Gastrocnemius medialis (tissue), 4 donors: ENCODE results near the gene CAMTA1. TPM values are rescaled to one million over a fixed set of nuclear protein-coding genes. Genes with fewer than 3 reads are reported as not detected.

Experiments used
- ATAC-seq, 2 donors: fragments of 150-250 bp; one replicate each; pipeline ENCODE4 v1.9.1; 2016
- DNase-seq, 2 donors: peaks; one replicate each; pipeline ENCODE4 v3.0.0-alpha.2; 2019
- H3K27ac ChIP-seq, 4 donors: fragments of 200-600 bp; sonication (generic); 1 replicate in 1 of 4; 2 replicates in 3 of 4; pipeline ENCODE4 v1.5.1; 2016 to 2018; ENCODE audit warnings: mild to moderate bottlenecking in 2 of 4, moderate library complexity in 1 of 4
- H3K27me3 ChIP-seq, 3 donors: fragments of 200-600 bp; sonication (generic) in 2 of 3; 1 replicate in 1 of 3; 2 replicates in 2 of 3; pipeline versions ENCODE4 v1.5.1 to v1.6.0; 2016 to 2019; ENCODE audit warnings: mild to moderate bottlenecking in 1 of 3, moderate library complexity in 1 of 3
- H3K36me3 ChIP-seq, 2 donors: fragments of 200-600 bp; sonication (generic) in 1 of 2; one replicate each; pipeline ENCODE4 v1.5.1; 2017 to 2018
- H3K4me1 ChIP-seq, 2 donors: fragments of 200-600 bp; sonication (generic) in 1 of 2; one replicate each; pipeline ENCODE4 v1.5.1; 2016 to 2017; ENCODE audit warnings: mild to moderate bottlenecking in 2 of 2
- H3K4me3 ChIP-seq, 4 donors: fragments of 200-600 bp; sonication (generic) in 3 of 4; 1 replicate in 1 of 4; 2 replicates in 3 of 4; pipeline ENCODE4 v1.5.1; 2016 to 2019; ENCODE audit warnings: mild to moderate bottlenecking in 2 of 4
- H3K9me3 ChIP-seq, 3 donors: fragments of 200-600 bp; sonication (generic) in 2 of 3; 1 replicate in 1 of 3; 2 replicates in 2 of 3; pipeline ENCODE4 v1.5.1; 2016 to 2019
- POLR2A ChIP-seq, 2 donors: fragments of 450-650 bp; IDR thresholded peaks; one replicate each; pipeline ENCODE4 v1.6.1; 2017; ENCODE audit warnings: antibody characterized with exemption in 2 of 2, mild to moderate bottlenecking in 2 of 2, moderate library complexity in 2 of 2
- in situ Hi-C, 4 donors: fragments of 200-750 bp; cut with MboI; loops; one replicate each; pipeline versions ENCODE4 v1.15.0 to v1.8.0; 2017; ENCODE audit warnings: low sequenced_read_pairs in 4 of 4
- intact Hi-C: fragments of 100-400 bp; cut with DNase I; formaldehyde crosslinking; loops from one replicate; pipeline ENCODE4 v1.15.1; 2023; ENCODE audit warnings: low total_unique reads
- total RNA-seq, 4 donors: library from RNA; depleted of rRNA; stranded (reverse); fragments of >200 nt; gene quantifications; one replicate each; pipeline versions ENCODE4 v1.1.0 to v1.2.3, GENCODE V29; 2016
- TF ChIP-seq, protein P1 (sequence below), 5 experiments: fragments of 450-650 bp in 3 of 5; fragments of 200-600 bp in 2 of 5; sonication (generic) in 2 of 5; IDR thresholded peaks in 4 of 5; conservative IDR thresholded peaks in 1 of 5; 1 replicate in 4 of 5; 2 replicates in 1 of 5; pipeline ENCODE4 v1.5.1; 2016 to 2019; ENCODE audit warnings: antibody characterized with exemption in 5 of 5, mild to moderate bottlenecking in 3 of 5, moderate library complexity in 3 of 5

CAMTA1 gene
- total RNA-seq, 4 donors from 2014 or later = 60.5 to 113 (median 70.4) TPM

DNA sequence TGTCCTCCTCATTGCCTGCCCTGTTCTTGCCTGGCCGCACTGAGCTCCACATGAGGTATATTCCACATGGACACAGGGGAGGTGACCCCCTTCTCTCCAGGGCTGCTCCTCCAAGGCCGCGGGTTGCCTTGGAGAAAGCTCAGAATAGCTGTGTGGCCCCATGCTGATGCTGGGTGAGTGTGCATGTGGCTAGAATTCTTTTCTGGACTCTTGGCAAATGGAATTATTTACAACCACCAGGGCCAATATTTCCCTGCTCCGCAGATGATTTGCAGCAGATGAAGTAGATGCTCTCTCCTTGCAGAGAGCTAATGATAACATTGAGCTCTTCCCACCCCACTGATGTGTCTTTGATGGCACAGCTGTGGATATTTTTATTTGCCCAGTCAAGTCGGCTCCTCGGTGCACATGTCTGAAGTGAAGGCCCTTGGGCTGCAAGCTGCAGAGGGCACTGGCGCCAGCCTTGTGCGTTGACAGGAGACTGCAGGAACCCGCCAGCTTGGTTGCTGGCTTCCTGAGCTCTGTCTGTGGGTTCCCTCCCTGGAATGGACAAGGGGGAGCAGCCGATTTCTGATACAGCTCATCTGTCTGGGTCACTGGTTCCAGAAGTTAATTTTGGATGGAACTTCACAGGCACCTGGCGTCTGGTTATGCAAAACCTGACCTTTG lies 581.2 kb downstream of the CAMTA1 start:
- DNase-seq = peak; percentile 18 to 50
- no peaks in the 10 kb centered on the region for H3K9me3 ChIP-seq
- intact Hi-C loops (no loop called here), in situ Hi-C loops (no loop called here)
- H3K36me3 ChIP-seq = no peaks in the 10 kb centered on the region
- H3K4me3 ChIP-seq = no peak overlapping the region
- H3K27me3 ChIP-seq = no peaks in the 10 kb centered on the region
- ATAC-seq = peak; percentile 14 to 38
- no peak for TF ChIP-seq POLR2A (IDR thresholded peaks at IDR 0.05)
- TF ChIP-seq, protein P1, sequence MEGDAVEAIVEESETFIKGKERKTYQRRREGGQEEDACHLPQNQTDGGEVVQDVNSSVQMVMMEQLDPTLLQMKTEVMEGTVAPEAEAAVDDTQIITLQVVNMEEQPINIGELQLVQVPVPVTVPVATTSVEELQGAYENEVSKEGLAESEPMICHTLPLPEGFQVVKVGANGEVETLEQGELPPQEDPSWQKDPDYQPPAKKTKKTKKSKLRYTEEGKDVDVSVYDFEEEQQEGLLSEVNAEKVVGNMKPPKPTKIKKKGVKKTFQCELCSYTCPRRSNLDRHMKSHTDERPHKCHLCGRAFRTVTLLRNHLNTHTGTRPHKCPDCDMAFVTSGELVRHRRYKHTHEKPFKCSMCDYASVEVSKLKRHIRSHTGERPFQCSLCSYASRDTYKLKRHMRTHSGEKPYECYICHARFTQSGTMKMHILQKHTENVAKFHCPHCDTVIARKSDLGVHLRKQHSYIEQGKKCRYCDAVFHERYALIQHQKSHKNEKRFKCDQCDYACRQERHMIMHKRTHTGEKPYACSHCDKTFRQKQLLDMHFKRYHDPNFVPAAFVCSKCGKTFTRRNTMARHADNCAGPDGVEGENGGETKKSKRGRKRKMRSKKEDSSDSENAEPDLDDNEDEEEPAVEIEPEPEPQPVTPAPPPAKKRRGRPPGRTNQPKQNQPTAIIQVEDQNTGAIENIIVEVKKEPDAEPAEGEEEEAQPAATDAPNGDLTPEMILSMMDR (IDR thresholded peaks at IDR 0.05 in 4 of 5, conservative IDR thresholded peaks at IDR 0.05 in 1 of 5) = no peak
- peaks cover 22 to 31% of the 10 kb centered on the region in 2 donors for H3K4me1 ChIP-seq
- peak overlapping the region; percentile 53 to 67 (median 59) for H3K27ac ChIP-seq

DNA sequence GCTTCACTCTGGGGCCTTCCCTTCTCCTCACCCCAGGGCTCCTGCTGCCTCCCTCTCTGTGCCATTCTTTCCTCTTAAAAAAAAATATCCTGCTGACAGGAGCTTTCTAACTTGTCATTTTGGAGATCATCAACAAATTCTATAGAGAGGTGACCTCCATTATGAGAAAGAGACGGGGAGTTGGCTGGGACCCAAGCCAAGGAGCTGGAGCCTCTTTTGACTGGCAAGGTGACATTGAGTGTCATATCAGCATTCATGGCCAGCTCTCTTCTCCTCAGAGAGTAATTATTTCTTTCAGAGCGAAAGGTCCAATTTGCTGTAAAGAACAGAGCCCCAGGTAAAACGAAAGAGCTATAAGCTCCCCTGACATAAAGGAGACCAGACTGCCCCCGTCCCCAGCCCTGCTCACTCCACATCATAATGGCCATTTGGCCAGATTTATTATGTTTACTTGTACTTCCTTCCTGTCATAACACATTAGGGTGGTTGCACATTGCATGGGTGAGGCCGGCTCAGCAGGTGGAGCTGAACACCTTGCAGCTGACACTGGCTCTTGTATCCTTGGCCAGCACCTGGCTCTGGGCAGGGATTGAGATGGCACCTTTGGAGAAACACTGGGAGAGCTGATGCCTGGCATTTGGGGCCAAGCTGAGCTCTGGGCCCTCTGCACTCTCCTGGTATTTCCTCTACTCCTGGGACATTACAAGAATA lies 581.9 kb downstream of the CAMTA1 start:
- no peaks in the 10 kb centered on the region for H3K9me3 ChIP-seq
- ATAC-seq (no peak), DNase-seq (no peak)
- no peak overlapping the region for H3K4me3 ChIP-seq
- in situ Hi-C loops (no loop called here), intact Hi-C loops (no loop called here)
- H3K4me1 ChIP-seq = peaks cover 22 to 30% of the 10 kb centered on the region in 2 donors
- peak overlapping the region; percentile 53 to 67 (median 59) for H3K27ac ChIP-seq
- H3K36me3 ChIP-seq = no peaks in the 10 kb centered on the region
- TF ChIP-seq POLR2A (IDR thresholded peaks at IDR 0.05) = no peak
- no peaks in the 10 kb centered on the region for H3K27me3 ChIP-seq

DNA sequence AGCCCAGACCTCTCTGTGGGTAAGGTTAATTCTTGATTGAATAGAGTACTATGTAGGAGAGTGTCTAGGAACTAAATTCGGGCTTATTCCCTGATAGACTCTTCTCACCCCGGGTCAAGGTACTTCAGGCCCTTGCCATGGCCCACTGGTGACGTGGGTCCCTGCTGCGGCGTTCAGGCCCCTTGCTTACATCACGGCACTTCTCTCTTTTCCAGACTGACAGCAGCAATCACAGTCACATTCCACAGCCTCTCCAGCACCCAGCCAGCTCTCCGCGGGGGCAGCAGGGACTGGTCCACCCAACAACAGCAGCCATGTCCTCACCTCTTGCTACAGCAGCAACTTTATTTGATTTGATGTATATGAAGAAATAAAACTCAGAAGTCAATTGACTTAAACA lies 584.6 kb downstream of the CAMTA1 start:
- Histone ChIP-seq H3K4me1 (peaks cover 11 to 18% of the 10 kb centered on the region in 2 donors), H3K4me3 (no peak overlapping the region), H3K36me3 (no peaks in the 10 kb centered on the region), H3K27ac (no peak overlapping the region), H3K9me3 (no peaks in the 10 kb centered on the region), H3K27me3 (no peaks in the 10 kb centered on the region)
- DNase-seq (no peak), ATAC-seq (no peak)
- in situ Hi-C loops = no loop called here
- intact Hi-C loops = no loop called here
- TF ChIP-seq, protein P1 (IDR thresholded peaks at IDR 0.05 in 4 of 5, conservative IDR thresholded peaks at IDR 0.05 in 1 of 5) = no peak
- no peak for TF ChIP-seq POLR2A (IDR thresholded peaks at IDR 0.05)

DNA sequence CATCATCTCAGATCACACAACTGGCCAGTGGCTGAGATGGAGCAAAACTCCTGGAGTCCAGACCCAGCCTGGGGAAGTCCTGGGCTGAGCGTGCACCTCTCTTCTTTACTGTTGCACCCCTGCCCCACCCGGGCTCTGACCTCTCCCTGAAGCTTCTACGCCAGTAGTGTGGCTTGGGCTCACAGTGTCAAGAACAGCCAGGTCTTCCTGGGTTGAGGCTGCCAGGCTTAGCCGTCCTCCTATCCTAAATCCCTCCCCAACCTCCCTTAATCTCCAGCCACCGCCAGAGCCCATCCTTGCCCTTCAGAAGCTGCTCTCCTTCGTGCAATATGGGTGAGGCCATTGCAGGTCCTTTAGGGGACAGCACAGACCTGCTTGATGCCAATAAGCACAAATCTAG lies 586.7 kb downstream of the CAMTA1 start:
- Histone ChIP-seq H3K36me3 (no peaks in the 10 kb centered on the region), H3K27me3 (no peaks in the 10 kb centered on the region), H3K4me3 (no peak overlapping the region), H3K9me3 (no peaks in the 10 kb centered on the region), H3K4me1 (peaks cover 6 to 7% of the 10 kb centered on the region in 2 donors), H3K27ac (no peak overlapping the region)
- intact Hi-C loops = no loop called here
- in situ Hi-C loops = no loop called here
- DNase-seq (no peak), ATAC-seq (no peak)
- TF ChIP-seq POLR2A (IDR thresholded peaks at IDR 0.05) = no peak
- TF ChIP-seq, protein P1 (IDR thresholded peaks at IDR 0.05 in 4 of 5, conservative IDR thresholded peaks at IDR 0.05 in 1 of 5) = no peak

DNA sequence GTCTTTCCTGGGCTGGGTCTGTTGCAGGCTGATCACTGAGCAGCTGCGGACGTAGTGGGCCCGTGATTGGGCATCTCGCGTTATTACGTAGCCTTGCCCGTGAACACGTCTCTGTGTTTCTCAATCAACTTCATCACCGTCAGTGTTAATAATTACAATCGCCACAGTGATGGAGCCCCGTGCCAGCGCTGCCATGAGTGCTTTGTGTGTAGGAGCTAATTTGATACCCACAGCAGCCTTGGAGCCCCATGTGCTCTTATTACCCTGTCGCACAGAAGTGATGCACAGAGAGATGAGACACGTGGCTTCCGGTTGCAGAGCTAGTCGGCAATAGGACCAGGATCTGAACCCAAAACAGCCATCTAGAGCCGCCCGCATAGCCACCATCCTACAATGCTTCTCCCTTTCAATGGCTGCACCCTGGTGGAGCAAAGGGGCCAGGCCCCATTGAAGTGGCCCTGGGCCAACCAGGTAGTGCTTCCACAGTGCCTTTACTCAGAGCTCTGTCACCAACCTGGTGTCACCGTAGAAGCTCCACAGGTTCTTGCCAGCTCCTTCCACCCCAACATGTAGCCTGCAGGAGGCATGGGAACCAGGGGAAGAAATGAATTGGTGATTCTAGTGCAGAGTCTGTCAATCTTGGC lies 587.3 kb downstream of the CAMTA1 start:
- in situ Hi-C loops (no loop called here), intact Hi-C loops (no loop called here)
- DNase-seq (no peak), ATAC-seq (no peak)
- no peak for TF ChIP-seq POLR2A (IDR thresholded peaks at IDR 0.05)
- TF ChIP-seq, protein P1 (IDR thresholded peaks at IDR 0.05 in 4 of 5, conservative IDR thresholded peaks at IDR 0.05 in 1 of 5) = no peak
- H3K36me3 ChIP-seq = no peaks in the 10 kb centered on the region
- no peaks in the 10 kb centered on the region for H3K4me1 ChIP-seq
- H3K27ac ChIP-seq = no peak overlapping the region
- H3K4me3 ChIP-seq = no peak overlapping the region
- H3K9me3 ChIP-seq = no peaks in the 10 kb centered on the region
- H3K27me3 ChIP-seq = no peaks in the 10 kb centered on the region
